Measurements from ENCODE around the gene CBX5. TPM values are rescaled to one million over a fixed set of nuclear protein-coding genes. Genes with fewer than 3 reads are reported as not detected.
"Not testable (repeated sequence)": the region's sequence is repeated elsewhere in the genome, so short reads cannot be mapped to it uniquely, and the experiment has no call there.

CBX5 gene
- polyA plus RNA-seq, 5 donors = 78.1 to 132 (median 110) TPM

DNA sequence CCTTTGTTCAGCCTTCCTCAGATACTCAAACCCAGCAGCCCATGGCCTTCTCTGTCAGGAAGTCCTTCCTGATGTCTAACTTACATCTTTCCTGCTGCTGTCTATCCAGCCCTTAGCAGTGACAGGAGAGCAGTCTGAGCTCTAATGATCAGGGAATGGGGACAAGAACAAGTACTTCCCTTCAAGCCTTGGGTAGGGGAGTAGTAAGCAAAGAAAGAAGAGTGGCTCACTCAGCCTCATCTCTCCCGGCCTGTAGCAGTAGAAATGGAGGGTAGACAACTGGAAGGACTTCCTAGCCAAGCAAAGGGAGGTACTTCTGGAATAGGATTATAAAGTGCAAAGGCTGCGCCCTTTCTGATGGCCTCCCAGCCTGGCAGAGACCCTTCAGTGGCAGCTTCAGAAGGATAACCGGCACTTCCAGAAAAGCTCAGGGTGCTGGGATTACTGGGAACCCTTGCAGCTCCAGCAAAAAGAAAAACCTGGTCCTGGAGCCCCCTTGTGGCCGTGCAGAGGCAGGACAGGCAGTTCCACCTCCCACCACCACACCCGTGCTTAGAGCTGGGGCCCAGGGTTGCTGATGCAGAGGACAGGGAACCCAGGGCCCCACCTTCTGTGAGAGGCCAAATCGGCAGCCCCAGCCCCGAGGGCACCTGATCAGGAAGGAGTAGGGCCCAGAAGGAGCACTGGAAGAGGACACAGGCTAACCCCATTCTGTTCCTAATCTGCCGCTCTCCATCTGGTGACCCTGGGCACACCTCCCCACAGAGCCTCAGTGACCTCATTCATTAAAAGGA lies 78.7 kb downstream of the CBX5 start:
- peak in 1 of 2 donors; percentile 55 for DNase-seq

DNA sequence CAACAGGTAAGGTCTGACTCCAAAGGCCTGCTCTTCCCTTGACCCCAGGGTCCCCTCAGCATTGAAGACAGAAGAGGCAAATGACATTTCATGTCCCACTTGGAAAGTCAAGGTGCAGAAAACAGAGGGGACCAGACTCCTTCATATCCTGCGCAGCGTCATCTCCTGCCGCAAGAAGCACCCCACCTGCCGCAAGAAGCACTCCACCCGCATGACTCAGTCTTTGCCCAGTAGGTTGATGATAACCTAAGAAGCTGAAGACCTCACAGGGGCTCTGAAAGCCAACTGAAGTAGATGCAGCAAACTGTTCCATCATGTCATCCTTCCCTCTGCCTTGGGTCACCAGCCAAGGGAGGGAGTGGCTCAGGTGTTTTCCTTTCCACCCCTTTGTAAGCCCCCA lies 79.5 kb downstream of the CBX5 start:
- no peak for DNase-seq

DNA sequence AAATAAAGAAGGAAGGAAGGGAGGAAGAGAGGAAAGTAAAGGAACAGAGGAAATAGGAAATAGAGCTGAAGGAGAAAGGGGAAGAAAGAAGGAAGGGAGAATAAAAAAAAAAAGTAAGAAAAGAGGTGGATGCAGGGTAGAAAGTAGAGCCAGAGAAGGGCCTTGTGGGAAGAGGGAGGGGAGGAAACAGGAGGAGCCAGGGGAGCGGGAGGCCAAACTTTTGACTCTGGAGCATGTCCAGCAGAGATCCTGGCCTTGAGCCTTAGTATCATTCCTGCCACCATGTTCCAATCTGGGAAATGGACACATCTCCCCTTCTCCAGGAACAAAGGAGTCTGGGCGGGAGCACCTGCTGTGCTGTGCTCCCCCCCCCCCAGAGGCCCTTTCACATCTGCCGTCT lies 80.0 kb downstream of the CBX5 start:
- no peak for DNase-seq

DNA sequence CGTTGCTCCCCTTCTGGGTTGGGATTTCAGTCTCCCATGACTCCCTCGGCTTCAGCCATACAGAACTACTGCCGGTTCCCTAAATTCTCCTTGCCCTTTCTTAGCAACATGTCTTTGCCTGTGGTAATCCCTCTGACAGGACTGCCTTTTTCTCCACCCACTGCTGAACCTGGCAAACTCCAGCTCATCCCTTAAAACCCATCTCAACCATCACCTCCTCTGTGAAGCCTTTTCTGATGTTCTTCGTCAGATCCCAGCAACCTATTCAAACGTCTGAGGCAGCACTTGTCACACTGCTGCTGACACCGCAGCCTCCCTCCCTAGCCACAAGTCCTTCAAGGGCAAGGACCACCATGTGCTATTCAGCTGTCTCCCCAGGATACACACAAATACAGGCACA lies 80.9 kb downstream of the CBX5 start:
- no peak for DNase-seq

DNA sequence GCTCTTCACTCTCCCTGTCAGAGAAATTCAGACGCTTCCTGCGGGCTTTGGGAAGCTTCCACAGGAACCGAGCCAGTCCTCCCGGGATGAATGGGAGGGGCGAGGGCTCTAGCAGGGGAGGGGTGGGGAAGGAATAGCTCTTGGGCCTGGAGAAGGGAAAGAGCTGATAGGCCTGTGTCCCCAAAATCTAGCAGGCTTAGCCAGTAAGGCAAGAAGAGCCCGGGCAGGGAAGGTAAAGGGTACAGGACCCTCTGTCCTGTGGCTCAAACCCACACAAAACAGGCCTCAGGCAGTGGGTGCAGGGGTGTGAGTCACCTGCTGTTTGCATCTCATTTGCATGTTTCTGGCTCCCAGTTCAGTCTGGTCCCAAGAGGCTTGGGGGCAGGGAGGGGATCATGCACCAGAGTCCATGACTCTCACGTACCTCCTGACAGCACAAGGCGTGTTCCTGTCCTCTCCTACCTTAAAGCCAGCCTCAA lies 82.5 kb downstream of the CBX5 start:
- DNase-seq = no peak

DNA sequence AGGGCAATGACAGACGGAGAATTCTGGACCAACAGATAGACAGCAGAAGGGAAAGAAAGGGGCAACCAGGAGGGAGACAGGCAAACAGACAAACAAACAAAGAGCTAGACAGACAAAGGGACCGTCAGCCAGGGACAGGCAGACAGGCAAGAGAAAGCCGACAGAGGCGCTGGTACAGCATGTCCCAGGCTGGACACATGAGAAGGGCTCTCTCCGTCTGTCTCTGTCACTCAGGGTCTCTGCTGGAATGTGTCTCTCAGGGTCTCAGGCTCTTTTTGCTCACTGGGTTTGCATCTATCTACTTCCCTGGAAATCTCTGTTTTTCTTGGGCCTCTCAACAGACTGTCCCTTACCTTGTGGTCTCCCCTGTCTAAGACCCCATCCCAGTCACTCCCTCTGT lies 82.9 kb downstream of the CBX5 start:
- DNase-seq = no peak

DNA sequence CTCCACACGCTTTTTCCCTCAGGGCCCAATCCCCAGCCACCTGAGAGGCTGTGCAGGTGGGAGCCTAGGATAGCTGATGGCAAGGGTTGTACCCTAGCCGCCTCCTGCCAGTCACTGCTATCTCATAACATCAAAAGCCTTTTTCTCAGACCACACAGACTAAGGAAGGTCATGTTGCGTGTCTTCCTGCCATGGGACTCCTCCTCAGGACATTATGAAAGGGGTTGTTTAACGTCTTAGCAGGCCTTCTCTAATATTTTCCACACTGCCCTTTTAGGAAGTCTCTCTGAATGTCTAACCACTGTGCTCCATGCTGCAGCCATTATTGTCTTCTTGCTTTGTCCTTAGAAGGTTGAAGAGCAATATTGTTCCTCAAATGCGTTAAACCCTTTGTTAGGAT lies 83.5 kb downstream of the CBX5 start:
- no peak for DNase-seq

DNA sequence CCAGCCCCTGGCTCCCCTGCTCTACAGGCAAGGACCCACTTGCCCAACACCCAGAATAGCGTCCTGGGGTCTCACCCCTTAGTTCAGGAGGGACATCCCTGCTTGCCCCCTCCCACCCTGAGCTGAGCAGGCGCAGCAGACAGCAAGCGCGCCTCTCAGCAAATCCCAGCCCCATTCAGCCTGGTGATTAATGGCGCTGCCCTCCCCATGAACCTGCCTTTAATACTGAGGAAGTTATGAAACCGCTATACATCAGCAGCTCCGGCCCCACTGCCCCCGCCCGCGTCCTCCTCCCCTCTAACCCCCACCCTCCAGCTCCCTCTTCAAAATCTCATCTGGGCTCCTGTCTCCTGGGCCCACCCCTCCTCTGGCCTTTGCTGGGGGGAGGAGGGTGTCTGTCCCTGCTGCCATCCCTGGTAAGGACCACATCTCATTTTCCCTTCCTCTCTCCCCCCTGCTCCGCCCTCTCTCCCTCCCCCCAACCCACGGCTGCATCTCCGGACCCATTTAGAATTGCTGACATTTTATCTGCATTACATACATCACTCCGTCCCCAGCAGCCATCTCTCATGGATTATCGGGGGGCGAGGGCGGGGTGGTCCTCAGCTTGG lies 84.1 kb downstream of the CBX5 start:
- peak; percentile 67 to 80 for DNase-seq

DNA sequence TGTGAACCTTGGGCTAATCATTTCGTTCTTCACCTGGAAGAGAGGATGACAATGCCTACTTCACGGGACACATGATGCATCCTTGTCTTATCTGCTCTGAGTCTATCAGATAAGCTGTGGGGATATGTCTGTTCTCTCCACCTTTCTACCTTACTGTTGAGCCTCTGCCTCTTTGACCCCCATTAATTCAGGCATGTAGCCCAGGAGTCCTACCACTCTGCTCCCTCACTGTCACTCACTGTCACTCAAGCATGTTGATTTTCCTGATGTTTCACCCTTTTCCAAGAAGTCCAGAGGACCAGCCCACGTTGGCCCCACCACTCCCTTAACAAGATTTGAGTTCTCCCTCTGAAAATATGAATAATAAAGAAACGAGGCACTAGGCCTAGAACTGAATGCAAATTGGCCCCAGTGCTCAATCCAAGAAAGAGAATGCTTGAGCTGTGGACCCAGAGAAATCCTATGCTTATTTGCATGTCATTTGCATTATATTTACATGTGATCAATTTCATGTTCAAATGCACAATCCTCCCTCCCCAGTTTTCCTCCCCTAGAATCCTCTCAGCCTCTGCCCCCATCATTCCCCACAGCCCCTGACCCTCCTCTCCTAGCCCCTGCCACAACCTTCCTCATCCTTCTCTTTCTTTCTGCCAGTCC lies 84.7 kb downstream of the CBX5 start:
- DNase-seq = no peak

DNA sequence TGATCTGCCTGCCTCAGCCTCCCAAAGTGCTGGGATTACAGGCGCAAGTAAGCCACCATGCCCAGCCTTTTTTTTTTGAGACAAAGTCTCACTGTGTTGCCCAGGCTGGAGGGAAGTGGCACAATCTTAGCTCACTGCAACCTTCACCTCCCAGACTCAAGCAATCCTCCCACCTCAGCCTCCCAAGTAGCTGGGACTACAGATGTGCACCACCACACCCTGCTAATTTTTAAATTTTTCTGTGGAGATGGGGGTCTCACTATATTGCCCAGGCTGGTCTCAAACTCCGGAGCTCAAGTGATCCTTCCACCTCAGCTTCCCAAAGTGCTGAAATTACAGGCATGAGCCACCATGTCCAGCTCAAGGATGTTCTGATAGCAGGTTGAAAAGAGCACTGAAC lies 85.3 kb downstream of the CBX5 start:
- not testable (repeated sequence) for DNase-seq

DNA sequence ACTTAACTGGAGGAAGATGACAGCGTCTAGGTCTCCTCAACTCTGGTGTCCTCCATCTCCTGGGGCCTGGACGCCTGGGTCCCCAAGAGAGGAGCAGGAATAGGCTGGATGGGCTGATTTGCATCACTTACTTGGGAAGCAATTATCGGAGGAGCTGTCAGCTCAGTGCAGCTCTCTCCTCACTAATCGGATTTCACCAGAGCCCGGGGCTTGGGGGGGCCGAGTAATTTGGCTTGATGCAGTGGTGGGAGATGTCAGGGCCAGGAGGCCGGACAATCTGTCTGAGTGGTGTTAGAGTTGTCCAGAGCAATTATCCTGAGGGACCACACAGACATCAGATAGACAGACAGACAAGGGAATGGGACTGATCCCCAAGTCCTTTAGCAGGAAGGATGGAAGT lies 86.5 kb downstream of the CBX5 start:
- DNase-seq = no peak

DNA sequence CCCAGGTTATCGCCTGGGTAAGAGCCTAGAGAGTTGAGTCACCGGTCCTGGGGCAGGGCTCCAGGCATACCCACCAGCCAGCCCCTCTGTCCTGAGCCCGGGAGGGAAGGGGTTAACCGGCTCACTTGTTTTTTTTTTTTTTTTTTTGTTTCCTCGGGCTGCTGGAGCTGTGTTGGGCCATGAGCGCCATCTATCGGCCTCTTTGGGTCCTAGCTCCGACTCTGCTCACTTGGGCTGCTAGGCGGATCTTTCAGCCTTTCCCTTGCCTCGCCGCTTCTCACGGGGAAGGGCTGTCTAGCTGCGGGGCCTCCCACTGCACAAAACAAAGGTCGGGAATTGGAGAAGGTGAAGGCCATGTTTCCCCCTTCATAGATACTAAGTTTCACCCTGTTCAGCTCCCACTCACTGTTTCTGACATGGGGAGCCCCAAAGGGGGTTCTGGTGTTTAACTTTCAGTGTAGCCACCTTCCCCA lies 88.3 kb downstream of the CBX5 start:
- peak; percentile 78 to 86 for DNase-seq

DNA sequence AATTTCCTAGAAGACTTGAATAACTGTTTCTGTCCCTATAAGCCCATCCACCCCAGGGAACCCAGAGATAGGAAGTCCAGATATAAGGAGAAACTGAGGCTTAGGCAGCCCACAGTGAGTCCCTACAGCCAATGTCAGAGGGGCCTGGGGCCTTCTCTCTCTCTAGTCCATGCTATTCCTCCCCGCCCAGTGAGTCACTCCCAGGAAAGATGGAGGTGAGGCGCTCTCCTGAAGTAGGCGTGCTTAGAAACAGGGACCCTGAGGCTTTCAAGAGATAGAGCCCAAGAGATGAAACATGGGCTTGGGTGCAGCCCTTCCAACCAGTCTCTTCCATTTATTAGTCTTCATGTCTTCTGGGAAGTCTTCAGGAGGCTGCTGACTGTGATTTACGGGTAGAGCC lies 88.8 kb downstream of the CBX5 start:
- DNase-seq = no peak

DNA sequence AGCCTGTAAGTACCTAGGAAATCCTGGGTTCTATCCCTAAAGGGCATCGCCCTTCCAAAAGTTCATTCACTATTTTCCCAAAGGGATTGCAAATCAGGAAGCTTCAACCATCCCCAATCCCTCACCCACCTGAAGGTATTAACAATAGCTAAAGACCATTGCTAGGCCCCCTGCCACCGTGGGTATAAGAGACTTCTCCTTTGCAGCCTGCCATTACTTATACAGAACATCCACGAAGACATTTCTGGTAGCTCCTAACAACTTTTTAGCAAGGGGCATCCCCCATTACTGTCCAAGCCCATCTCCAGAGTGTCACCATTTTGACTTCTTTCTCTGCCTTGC lies 90.8 kb downstream of the CBX5 start:
- DNase-seq = no peak

DNA sequence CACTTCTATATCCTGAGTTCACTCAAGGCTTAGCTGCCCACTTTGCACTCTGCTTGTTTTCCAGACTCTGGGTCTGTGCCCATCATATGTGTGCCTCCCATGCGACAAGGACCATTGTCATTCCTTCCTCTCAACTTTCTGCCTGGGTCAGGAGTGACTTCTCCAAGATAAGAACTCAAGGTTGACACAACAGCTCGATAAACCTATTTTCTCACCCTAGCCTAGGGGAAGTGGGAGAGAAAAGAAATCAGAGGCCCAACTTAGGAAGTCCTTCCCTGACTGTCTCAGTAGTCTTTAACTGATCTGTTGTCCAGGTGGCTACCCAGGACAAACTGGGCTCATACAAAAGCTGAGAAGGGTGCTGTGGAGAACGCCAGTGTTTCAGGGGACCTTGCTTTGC lies 92.8 kb downstream of the CBX5 start:
- DNase-seq = no peak

DNA sequence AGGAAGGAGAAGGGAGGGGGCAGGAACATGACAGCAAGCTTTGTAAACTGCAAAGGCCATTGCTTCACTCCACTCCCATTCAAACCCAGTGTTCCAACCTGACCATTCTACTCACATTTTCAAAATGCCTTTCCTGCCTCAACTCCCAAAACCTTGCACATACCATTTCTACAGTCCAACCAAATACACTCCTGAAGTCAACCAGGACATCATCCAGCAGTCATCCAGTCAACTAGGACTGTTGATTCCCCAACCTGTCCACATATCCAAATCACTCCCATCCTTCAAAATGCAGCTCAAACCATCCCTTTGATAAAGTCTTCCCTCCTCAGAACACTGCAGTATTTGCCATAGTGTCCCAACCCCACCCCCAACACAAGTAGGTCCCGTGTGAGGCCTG lies 94.0 kb downstream of the CBX5 start:
- DNase-seq = no peak

DNA sequence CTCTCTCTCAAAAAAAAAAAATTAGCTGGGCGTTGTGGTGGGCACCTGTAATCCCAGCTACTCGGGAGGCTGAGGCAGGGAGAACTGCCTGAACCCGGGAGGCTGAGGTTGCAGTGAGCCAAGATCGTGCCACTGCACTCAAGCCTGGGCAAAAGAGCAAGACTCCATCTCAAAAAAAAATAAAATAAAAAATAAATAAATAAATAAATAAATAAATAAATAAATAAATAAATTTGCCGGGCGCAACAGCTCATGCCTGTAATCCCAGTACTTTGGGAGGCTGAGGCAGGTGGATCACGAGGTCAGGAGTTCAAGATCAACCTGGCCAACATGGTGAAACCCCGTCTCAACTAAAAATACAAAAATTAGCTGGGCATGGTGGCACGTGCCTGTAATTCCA lies 94.6 kb downstream of the CBX5 start:
- not testable (repeated sequence) for DNase-seq

DNA sequence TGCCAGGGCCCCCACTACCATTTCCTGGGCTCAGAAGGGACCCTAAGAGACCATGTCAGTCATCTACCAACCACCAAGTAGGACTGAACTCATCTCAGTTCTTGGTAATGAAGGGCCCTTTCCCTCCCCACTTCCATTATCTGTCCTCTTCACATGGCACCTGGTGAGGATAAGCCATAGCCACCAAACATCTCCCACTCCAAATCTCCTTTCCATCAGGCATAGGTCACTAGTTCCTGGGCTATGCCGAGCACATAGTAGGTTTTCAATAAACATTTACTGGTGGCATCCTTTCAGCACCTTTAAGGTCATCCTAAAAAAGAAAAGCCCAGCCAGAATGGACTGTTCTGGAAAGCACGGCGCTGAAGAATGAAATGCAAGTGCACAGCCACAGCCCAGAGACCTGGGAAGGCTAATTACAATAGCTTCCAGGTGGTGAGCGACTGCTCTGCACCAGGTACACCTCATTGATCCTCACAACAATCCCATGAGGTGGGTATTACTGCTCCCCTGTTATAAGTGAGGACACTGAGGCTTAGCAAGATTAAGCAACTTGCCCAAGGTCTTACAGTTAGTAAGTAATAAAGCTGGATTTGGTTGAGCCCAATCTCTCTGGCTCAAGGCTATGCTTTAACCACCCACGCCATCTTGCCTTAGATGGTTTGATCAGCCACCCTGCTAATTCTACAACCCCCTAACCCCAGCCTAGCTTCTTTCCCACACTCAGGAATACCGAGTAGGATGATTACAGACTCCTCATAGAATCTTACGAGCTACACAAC lies 95.7 kb downstream of the CBX5 start:
- no peak for DNase-seq

DNA sequence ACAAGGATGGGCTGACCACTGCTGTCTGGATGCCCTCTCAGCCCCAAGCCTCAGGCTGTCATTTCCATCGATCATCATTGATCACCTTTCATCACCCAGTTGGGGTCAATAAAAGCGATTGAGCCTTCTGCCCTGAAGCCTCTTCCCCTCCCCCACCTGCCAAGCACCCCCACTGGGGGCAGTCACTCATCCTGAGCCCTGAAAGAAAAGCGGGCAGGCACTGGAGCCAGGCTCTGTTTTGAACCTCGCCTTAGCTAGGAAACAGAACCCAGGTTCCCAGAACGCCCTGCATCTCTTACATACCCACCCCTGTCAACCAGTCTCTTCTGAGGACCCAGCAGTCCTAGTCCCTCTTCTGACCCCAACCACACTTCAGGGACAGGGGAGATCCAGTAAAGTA lies 96.9 kb downstream of the CBX5 start:
- no peak for DNase-seq

DNA sequence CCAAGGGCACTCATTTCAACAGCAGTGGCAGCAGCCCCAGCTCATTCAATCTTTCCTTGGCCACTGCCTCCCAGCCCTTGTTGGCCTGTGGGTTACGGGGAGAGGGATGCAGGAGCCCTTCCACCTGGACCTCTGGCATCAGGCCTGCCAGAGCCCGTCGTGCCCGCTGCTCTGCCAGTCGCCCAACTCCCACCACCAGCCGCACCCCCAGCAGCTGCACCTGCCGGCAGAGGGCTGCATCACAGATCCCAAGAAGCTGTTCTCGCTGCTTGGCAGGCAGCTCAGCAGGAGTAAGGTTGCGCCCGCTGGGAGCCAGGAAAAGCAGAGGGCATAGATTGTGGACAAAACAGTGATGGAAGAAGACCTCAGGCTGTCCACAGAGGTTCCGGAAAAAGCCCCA lies 97.8 kb downstream of the CBX5 start:
- DNase-seq = no peak

Data from right lung (tissue), 5 donors.